Stimulated activated CD4-positive, alpha-beta T cell treated with anti-CD3 and anti-CD28 coated beads, Interleukin-12 subunit alpha, Interleukin-12 subunit beta, amount 100 ng/mL, for 24 hours (primary cell): Measurements from ENCODE around the gene MTAP.

ENCODE experiments used
- DNase-seq, 2 experiments: peaks; one replicate each; pipeline ENCODE4 v3.0.0-alpha.2; 2020; ENCODE audit warnings: low read depth in 2 of 2

Gene MTAP

DNA sequence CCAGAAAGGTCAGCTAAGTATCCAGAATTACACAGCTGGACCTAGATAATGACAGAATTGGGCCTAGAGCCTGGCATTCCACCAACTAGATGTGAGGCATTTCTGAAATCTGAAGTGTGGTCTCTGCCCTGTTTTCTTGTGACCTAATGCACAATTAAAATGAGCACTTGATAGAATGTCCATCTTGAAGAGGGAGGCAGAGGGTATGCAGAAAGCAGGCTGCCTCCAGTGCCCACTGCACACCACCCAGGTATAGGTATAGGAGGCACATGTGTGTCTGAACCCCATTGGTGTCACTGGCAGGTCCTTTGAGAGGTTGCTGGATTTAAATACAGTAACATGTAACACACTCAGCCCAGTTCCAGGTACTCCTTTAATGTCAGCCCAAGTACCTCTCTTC lies 2.4 kb downstream of the MTAP start:
- DNase-seq: no peak

DNA sequence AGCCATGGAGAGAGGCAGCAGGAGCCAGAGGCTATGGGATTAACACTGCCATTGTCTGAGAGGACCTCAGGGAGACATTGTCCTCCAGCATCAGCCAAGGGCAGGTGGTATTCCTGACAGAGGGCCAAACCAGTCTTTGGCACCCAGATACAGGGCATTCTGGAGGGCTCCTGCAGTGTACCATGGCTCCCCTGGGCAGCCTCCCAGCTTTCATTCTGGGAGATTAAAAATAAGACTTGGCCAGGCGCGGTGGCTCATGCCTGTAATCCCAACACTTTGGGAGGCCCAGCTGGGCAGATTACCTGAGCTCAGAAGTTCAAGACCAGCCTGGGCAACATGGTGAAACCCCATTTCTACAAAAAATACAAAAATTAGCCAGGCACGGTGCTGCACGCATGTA lies 4.2 kb downstream of the MTAP start:
- DNase-seq: no peak

DNA sequence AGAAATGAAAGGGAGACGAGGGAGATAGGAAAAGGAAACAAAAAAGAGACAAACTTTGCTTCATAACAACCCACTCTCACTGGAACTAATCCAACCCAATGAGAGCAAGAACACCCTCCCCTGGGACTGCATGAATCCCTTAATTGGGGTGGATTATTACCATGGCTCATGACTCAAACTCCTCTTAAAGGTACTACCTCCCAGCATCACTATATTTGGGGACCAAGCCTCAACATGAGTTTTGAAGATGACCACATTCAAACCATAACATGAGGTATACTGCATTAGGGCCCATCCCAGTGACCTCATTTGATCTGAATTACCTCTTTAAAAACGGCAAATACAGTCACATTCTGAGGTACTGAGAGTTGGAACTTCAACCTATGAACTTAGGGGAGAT lies 8.0 kb downstream of the MTAP start:
- DNase-seq: no peak

DNA sequence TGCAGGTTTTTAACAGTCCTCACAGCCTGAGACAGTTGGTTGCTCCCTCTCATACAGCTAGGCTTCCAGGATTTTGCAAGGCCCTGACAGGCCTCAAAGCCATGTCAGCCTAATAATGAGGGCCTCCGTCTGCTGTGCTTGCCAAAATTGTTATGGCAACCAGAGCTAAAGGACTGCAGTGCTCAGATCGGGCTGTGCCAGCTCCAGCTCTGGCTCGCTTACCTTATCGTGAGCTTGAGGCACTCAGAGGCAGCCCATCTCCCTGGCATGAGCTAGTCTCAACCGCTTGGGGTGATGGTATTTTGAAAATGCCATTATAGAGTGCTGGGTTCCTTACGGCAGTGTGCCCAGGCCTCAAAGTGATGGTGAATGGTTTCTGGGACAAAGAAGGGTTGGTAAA lies 8.4 kb downstream of the MTAP start:
- no peak for DNase-seq

DNA sequence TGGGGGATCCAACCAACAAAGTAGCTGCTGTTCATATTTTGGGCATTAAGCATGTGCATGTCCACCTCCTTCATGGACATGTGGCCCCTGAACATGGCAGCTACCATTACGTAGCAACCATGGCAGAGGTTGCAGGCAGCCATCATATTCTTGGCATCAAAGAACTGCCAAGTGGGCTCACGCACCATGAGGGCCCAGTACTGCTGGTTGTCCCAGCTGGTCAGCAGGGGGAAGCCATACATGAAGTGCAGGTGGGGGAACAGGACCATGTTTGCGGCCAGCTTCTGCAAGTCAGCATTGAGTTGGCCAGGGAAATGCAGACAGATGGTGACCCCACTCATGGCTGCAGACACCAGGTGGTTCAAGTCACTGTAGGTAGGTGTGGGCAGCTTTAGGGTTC lies 9.5 kb downstream of the MTAP start:
- no peak for DNase-seq

DNA sequence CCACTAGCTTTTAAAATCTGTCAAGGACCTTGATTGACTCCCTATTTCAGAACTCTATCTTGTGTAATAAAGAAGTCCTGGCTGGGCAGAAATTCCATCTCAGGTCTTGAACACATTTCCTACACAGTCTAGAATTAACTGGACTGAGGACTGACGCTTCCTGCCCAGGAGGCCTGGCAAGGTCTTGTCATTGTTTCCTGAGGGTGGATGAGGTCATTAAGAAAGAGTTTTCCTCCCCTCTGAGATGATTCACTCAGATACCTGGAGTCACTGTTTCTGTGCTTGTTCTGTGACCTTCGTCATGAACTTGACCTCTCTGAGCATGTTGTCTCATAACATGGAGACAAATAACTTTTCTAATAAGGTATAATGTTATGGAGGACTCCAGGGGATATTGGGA lies 10.0 kb downstream of the MTAP start:
- no peak for DNase-seq

DNA sequence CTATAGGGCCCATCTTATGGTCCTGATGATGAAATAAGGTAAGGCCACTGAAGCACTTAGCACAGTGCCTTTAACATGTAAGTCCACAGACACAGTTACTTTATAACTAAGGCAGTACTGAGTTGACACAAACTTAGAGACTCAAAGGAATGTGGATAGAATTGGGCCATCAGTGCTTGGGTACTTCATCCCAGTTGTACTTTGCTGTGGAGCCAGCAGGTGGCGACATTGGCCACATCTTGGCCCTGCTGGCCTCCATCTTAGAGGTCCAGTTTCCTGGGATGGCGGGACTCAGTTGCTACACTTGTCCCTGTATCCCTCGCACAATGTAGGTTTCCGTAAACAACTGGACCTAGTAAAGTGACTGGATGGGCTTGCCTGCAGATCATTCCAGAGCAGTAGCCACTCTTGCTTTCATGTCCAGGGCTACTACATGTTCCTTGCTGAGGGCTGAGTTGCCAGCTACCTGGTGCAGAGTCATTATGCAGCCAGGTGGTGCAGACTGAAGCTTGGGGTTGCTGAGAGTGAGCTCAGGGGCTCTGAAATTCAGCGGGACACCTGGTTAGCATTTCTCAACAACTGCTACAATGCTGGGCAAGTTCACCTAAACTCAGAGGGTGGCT lies 10.6 kb downstream of the MTAP start:
- peak; percentile 37 to 51 for DNase-seq

DNA sequence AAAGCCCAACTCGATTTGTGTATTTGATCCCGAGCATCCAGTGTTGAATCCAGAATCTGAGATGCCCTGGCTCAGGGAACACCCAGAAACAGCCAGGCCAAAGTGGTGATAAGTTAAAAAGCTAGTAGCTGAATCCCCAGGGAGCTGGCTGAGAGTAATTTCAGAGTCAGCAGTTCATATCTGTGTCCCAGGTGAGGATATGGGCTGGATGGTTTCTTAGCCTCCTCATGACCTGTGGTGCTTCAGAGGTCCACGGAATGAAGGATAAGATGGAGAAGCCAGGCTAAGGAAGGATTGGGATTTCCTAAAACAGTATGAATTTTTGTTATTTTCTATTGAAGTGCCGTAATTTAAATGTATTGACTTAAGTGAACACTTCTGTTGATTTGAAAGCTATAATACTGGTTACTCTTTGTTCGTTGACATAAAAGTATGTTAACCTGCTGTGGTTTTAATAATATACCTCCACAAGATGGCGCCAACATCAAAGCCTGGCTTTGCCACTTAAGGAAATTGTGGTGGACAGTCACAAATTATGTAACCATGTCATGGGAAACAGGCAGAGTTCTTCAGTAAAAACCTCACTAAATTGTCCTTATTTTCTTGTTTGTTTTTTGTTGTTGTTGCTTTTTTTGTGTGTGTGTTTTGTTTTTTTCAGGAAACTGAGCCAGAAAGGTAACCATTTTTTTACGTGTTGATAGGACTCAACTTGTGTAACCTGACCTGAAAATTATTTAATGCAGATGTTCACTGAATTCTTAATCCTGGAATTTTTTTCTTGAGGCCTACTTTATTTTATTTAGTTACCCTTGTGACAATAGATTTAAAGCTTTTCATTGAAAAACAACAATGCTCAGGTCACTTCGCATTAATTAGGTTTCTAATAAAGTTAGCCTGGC lies 11.4 kb downstream of the MTAP start:
- DNase-seq: no peak

DNA sequence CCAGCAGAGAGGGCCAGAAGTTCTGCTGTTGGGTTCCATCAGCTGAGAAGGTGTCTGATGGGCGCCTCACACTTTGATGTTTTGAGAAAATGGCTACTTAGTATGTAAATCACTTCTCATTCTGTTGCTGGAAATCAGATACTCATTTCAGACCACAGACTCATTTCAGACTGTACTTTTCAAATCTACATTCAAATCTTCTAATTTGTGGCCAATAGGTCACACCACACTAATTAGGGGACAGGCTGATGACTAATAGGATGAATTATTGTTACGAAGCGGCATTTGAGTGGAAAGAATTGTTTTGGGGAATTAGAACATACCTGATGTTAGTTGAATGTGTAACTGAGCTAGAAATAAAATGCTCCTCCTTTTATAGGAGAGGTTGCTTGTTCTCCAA lies 13.2 kb downstream of the MTAP start:
- no peak for DNase-seq

DNA sequence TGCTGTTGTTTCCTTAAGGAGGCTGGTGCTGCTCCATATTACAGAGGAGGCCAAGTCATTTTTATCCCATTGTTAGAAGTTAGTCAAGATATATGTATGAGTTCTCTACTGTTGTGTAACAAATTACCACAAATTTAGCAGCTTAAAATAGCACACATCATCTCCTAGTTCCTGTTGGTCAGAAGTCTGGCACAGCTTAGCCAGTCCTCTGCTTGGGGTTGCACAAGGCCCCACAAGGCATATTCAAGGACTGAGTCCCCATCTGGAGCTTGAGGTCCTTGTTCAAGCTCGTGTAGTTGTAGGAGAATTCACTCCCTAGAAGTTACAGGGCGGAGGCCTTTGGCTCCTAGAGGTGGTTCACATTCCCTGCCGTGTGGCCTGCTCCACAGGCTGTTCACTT lies 14.7 kb downstream of the MTAP start:
- DNase-seq: no peak

DNA sequence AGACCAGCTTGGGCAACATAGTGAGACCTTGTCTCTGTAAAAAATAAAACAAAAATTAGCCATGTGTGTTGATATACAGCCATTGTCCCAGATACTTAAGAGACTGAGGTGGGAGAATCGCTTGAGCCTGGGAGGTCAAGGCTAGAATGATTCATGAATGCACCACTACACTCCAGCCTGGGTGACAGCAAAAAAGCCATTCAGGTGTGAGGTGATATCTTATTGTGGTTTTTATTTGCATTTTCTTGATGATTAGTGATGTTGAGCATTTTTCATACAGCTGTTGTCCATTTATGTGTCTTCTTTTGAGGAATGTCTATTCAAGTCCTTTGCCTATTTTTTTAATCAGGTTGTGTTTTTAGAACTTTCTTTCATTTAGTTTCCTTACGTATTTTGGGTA lies 23.2 kb downstream of the MTAP start:
- DNase-seq: no peak

DNA sequence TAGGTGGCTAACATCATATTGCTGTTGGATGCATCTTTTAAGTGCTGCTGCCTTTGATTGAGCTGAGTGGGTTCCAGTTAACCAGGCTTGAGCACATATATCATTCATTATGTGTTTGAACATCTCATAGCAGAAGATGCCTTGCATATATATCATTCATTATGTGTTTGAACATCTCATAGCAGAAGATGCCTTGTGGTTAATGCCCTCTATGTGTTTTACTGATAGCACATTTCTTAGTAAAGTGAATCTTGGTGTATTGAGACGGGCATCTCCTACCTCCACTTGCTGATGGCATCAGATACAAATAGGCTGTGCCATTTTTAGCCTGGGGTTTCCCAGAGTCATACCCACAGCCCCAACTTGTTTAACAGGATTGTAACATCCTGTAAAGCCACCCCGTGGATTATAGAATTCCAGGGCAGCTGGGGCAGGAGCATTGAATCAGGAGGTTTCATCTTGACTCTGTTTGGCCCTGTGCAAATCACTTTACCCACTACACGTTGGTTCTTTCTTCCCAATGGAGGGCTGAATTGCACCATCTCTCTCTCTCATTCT lies 26.5 kb downstream of the MTAP start:
- no peak for DNase-seq

DNA sequence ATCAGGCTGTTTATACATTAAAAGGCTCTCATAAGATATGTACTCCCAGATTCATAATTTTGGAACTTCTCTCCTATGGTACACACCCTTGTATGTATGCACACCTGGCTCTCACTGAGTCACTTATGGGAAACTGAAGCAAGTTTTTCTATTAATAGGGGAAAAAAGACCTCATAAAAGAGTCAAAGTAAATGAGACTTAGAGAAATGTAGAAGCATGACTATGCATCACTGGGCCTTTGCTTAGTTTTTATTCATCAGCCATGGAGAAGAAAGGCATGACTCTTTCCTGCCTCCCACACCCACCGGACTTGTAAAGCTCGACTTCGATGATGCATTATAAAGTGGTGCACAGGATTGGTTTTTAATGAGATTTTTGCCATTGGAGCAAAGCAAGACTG lies 28.2 kb downstream of the MTAP start:
- DNase-seq: no peak

DNA sequence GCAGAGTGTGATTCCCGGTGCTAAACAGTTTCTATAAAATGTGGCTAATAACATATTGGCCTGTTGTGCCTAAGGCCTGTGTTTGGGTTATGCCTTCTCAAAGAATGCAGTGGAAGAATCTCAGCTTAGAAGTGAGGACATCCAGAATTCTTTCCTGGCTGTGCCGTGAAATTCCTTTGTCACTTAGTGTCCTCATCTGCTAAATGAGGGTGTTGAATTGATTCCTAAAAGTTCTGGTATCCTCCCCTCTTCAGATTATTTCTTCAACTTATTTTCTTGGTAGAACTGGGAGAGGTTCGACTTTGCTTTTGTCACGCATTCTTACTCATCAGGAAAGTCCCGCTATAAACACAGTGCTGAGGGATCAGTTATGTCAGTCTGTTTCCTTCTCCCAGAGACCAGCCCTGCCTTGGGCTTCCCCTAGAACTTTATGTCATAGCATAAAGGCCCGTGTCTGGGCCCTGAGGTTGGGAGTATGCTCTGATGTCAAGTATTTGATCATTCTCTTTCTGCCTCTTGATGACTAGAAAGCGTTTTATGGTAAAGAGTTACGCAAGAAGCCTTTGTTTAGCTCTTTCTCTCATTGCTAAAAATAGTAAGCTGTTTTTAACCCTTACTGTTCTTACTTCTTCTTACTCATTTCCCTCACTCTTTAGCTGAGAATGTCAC lies 29.5 kb downstream of the MTAP start:
- peak in 1 of 2 experiments; percentile 10 for DNase-seq

DNA sequence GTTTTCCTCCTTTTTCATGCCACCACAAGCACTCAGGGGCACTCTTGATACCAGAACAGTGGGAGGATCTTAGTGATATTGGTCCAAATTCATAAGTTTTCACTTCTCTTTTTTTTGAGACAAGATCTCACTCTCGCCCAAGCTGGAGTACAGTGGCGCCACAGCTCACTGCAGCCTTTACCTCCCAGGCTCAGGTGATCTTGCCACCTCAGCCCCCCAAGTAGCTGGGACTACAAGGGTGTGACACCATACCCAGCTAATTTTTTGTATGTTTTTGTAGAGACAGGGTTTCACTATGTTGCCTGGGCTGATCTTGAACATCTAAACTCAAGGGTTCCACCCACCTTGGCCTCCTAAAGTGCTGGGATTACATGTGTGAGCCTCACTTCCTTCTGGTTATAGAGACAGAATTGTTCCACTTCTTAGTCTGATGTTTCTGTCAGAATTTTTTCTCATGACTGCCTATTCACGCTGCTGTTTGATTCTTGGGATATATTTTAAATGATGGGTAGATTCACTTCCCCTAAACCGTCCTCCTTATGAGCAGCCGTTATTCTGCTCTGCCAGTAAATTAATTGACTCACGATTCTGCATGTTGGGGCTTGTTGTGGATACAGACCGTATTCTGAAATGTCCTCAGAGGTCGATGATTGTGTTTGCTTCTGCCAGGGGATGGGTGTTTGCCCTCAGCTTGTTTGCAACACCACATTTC lies 30.8 kb downstream of the MTAP start:
- no peak for DNase-seq

DNA sequence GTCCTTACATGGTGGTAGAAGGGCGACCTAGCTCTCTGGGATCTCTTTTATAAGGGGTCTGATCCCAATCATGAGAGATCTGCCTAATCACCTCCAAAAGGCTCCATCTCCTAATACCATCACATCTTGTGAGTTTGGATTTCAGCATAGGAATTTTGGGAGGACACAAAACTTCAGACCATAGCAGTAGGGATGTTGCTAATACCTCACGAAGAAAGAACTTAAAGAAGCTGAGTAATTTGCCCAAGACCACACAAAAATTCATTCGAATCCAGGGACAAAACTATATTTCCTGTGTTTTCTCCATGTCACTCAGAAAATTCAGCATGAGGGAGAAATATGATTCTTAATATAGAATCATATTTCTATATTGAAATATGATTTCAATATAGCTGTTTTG lies 32.7 kb downstream of the MTAP start:
- no peak for DNase-seq

DNA sequence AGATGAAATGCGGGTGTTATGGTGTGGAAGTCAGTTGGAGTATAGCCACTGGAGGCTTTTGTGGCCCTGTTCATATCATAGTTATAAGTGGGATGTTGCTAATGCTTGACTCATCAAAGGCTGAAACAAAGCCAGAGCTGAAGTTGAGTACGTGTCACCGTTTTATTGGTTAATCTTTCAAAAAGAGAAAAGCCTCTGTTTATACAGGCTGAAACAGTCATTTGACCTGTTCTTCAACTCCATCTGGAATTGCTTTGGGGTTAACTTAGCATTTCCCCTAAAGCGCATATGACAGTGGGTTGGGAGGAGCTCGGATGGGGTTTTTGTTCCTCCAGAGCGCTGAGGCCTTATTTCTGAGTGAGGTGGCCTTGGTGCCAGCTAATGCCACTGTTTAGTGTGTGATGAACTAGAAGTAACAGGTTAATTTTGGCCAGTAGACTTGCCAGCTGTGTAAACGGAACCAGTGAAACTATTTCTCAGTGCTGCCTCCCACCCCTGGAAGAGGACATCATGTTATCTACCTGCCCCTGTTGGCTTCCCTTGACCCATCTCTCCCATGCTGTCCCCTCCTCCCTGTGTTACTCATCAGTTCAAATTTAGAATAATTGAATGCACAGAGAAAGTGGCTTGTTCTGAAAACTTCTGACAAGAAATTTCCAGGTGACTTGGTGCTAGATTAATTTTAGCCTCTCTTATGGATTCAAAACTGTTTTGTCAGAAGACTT lies 34.2 kb downstream of the MTAP start:
- no peak for DNase-seq

DNA sequence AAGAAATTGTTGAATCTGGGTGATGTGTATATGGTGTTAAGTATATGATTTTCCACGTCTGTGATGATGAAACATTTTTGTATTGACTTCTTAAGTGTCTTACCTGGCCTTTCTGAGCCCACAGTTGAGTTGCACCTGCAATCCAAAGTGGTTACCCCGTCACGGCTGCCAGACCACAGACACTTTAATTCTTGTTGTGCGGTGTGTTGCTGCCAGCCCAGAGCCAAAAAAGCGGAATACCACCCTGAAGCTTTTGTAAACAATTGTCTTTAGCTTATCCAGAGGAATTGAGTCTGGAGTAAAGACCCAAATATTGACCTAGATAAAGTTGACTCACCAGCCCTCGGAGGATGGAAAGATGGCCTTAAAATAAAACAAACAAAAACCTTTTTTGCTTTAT lies 35.1 kb downstream of the MTAP start:
- DNase-seq: no peak

DNA sequence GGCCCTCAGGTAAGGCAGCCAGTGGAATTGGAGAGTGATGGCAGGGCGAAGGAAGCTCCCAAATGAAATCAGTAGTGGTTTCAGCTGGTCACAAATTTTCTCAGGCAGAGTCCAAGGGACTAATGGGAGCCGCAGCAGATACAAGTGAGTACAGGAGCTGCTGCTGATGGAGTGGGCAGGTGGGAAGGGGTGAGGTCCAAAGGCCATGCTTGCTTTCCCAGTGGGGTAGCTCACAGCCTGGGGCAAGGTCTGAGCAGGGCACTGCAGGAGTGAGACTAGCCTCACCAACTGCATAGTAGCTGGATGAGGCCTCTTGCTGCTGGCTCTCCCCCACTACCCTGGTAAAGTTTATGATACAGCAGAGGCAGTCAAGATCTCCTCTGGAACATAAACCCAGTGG lies 38.2 kb downstream of the MTAP start:
- no peak for DNase-seq

DNA sequence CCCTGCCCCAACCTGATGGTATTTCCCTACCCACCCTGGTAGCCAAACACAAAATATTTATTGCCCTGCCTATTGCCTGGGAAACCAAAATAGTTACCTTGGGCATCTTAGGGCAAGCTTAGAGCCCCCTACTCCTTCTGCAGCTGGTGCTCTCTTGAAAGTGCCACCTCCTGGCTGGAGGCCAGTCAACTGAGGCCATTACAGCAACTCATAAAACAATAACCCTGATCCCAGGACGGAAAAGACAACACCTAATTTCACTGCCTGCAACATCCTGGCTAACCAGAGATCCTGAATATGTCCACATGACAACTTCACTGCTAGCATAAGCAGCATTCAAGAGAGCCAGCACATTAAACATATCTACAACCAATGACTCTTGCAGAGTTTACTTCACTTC lies 38.7 kb downstream of the MTAP start:
- no peak for DNase-seq

DNA sequence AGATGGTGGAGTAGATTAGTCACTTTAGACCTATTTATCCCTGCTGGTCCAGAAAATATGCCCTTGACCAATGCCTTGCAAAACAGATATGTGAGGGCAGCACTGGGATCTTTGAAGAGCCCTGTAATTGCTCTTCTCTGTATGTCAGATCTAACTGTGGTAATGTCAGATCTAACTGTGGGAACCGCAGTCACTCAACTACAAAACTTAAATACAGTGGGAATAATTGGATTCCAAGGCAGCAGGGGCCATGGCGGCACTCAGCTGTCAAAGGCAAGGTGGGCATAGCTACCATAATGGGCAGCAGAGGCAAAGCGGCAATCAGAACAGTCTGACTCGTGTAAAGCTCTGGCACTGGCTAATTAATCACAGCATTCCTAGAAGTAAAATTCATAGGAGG lies 46.2 kb downstream of the MTAP start:
- DNase-seq: no peak
